Smooth muscle cell (in vitro differentiated cells): ENCODE measurements around the gene LFNG. TPM values are rescaled to one million over a fixed set of nuclear protein-coding genes. Genes with fewer than 3 reads are reported as not detected.

Experiments
- DNase-seq: peaks from one replicate; lab custom pipeline; 2025; ENCODE audit not compliant: unreplicated experiment; lab: John Stamatoyannopoulos, UW
- H2AFZ ChIP-seq: fragments of 200-600 bp; sonication (generic); 2 replicates; pipeline ENCODE4 v1.6.0; 2016; ENCODE audit warnings: antibody characterized with exemption, low read depth, mild to moderate bottlenecking
- H3F3A ChIP-seq: fragments of 200-600 bp; sonication (generic); 2 replicates; pipeline ENCODE4 v1.6.0; 2017; ENCODE audit warnings: antibody characterized with exemption, low read depth
- H3K27ac ChIP-seq: fragments of 200-600 bp; sonication (generic); 2 replicates; pipeline ENCODE4 v1.5.1; 2016; ENCODE audit warnings: low read depth, mild to moderate bottlenecking
- H3K27me3 ChIP-seq: fragments of 200-600 bp; sonication (generic); 2 replicates; pipeline ENCODE4 v1.6.1; 2016; ENCODE audit warnings: low read depth, mild to moderate bottlenecking
- H3K36me3 ChIP-seq: fragments of 200-600 bp; sonication (generic); 2 replicates; pipeline ENCODE4 v1.5.1; 2016; ENCODE audit warnings: low read depth
- H3K4me1 ChIP-seq: fragments of 200-600 bp; sonication (generic); 2 replicates; pipeline ENCODE4 v1.5.1; 2016; ENCODE audit warnings: low read depth
- H3K4me2 ChIP-seq: fragments of 200-600 bp; sonication (generic); 2 replicates; pipeline ENCODE4 v1.6.0; 2016; ENCODE audit warnings: mild to moderate bottlenecking
- H3K4me3 ChIP-seq: fragments of 200-600 bp; sonication (generic); 2 replicates; pipeline ENCODE4 v1.5.1; 2016; ENCODE audit warnings: mild to moderate bottlenecking
- H3K79me2 ChIP-seq: fragments of 200-600 bp; sonication (generic); 2 replicates; pipeline ENCODE4 v1.6.0; 2016; ENCODE audit warnings: low read depth, mild to moderate bottlenecking
- H3K9ac ChIP-seq: fragments of 200-600 bp; sonication (generic); 2 replicates; pipeline ENCODE4 v1.6.0; 2016; ENCODE audit warnings: low read depth
- H3K9me3 ChIP-seq: fragments of 200-600 bp; sonication (generic); replicated peaks from 2 replicates; pipeline ENCODE4 v1.5.1; 2016; ENCODE audit warnings: low read depth
- H4K20me1 ChIP-seq: fragments of 200-600 bp; sonication (generic); 2 replicates; pipeline ENCODE4 v1.6.0; 2016; ENCODE audit warnings: low read depth
- CTCF ChIP-seq: fragments of 200-600 bp; sonication (generic); IDR thresholded peaks from 2 replicates; pipeline ENCODE4 v1.5.1; 2017; ENCODE audit warnings: borderline replicate concordance, mild to moderate bottlenecking, antibody characterized with exemption; ENCODE audit not compliant: insufficient read depth, poor library complexity, severe bottlenecking
- WGBS: methylation state at CpG from one replicate; pipeline ENCODE4 v1.1.7; 2016; ENCODE audit warnings: low lambda C conversion rate; 5-methylcytosine and 5-hydroxymethylcytosine counted together
- polyA plus RNA-seq: library from polyadenylated mRNA; unstranded; fragments of >200 nt; fragmentation: Nextera tagmentation; extraction: Ambion mirVana; gene quantifications from 2 replicates; pipeline ENCODE4 v1.2.1, GENCODE V29; 2016
- total RNA-seq: library from RNA; depleted of rRNA; stranded (reverse); fragments of >200 nt; gene quantifications from 2 replicates; pipeline ENCODE4 v1.2.3, GENCODE V29; 2014

The LFNG gene
- total and polyA plus RNA-seq, 2 experiments from 2014 or later, result 6.0 to 9.8 TPM

GRCh38 chr7:2526659-2527504 is 7.3 kb downstream of the LFNG start:
- Histone ChIP-seq H3K4me3 (no peak overlapping the region), H4K20me1 (peaks cover 74% of the 10 kb centered on the region), H3K9ac (no peak overlapping the region), H2AFZ (no peak overlapping the region), H3F3A (peaks cover 36% of the 10 kb centered on the region), H3K4me1 (peaks cover 59% of the 10 kb centered on the region), H3K27ac (peak overlapping the region; percentile 38), H3K4me2 (peak overlapping the region; percentile 69), H3K9me3 (no peaks in the 10 kb centered on the region), H3K36me3 (no peaks in the 10 kb centered on the region), H3K79me2 (peaks cover 27% of the 10 kb centered on the region), H3K27me3 (no peaks in the 10 kb centered on the region)
- no peak for DNase-seq
- 93% methylated on average over 31 of the region's 40 CpGs for whole genome bisulfite sequencing
- no peak for TF ChIP-seq CTCF

- peak overlapping the region; percentile 69 for H3K4me2 ChIP-seq
- H3F3A ChIP-seq, result peaks cover 33% of the 10 kb centered on the region
- H3K9me3 ChIP-seq, result no peaks in the 10 kb centered on the region
- no peak overlapping the region for H2AFZ ChIP-seq
- peaks cover 18% of the 10 kb centered on the region for H3K79me2 ChIP-seq
- no peak overlapping the region for H3K4me3 ChIP-seq
- DNase-seq, result no peak
- no peak overlapping the region for H3K9ac ChIP-seq
- peaks cover 65% of the 10 kb centered on the region for H4K20me1 ChIP-seq
- peaks cover 50% of the 10 kb centered on the region for H3K4me1 ChIP-seq
- TF ChIP-seq CTCF, result no peak
- 54% methylated on average over 17 of the region's 17 CpGs for WGBS
- H3K27ac ChIP-seq, result peak overlapping the region; percentile 87
- no peaks in the 10 kb centered on the region for H3K36me3 ChIP-seq
- no peaks in the 10 kb centered on the region for H3K27me3 ChIP-seq
Measured at GRCh38 chr7:2527505-2528467, 8.2 kb downstream of the LFNG start.

- no peaks in the 10 kb centered on the region for H3K36me3 ChIP-seq
- H3K4me1 ChIP-seq, result peaks cover 42% of the 10 kb centered on the region
- 93% methylated on average over 18 of the region's 18 CpGs for WGBS
- H3K9me3 ChIP-seq, result no peaks in the 10 kb centered on the region
- TF ChIP-seq CTCF, result no peak
- DNase-seq, result no peak
- H4K20me1 ChIP-seq, result peaks cover 57% of the 10 kb centered on the region
- peaks cover 11% of the 10 kb centered on the region for H3K79me2 ChIP-seq
- H2AFZ ChIP-seq, result no peak overlapping the region
- no peak overlapping the region for H3K4me3 ChIP-seq
- H3K27ac ChIP-seq, result peak overlapping the region; percentile 87
- H3K27me3 ChIP-seq, result no peaks in the 10 kb centered on the region
- H3K4me2 ChIP-seq, result peak overlapping the region; percentile 64
- no peak overlapping the region for H3K9ac ChIP-seq
- peaks cover 30% of the 10 kb centered on the region for H3F3A ChIP-seq
Measured at GRCh38 chr7:2528481-2529095, 9.0 kb downstream of the LFNG start.
